SW480 (cell line): ENCODE measurements around the gene SSR4.
"Not testable (repeated sequence)": the region's sequence is repeated elsewhere in the genome, so short reads cannot be mapped to it uniquely, and the experiment has no call there.

Experiments
- DNase-seq: peaks from one replicate; pipeline ENCODE4 v3.0.0-alpha.2; 2016; ENCODE audit warnings: low spot score

SSR4 gene

DNA sequence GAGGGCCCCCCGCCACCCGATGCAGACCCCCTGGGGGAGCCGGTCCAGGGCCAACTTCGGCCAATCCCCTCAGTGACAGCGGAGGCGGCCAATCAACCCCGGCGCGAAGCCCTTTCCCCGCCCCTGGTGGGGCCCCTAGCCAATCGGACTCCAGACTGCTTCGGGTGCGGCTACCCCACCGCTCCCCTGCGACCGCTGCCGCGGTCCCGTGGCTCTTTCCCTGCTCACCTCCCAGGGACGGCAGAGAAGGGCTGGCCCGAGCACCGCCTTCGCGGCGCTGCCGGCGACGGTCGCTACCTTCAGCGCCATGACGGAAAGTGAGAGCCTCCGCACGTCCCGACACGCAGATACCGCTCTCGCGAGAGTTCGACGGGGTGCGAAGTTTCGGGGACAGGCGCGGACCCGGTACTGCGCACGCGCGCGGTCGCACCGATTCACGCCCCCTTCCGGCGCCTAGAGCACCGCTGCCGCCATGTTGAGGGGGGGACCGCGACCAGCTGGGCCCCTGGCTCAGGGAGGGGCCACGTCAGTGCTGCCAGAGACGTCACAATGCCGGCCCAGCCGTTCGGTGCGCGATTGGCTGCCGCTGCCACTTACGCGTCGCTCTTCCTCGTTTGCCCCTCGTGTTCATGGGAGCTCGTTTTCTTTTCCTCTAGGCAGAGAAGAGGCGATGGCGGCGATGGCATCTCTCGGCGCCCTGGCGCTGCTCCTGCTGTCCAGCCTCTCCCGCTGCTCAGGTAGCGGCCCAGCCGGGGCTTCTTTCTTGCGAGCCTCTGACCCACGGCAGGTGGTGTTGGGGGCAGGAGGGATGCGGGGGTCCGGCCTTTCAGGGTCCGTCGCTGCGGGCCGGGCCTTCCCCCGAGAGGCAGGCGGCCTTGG is at the start of gene SSR4, which contains the start of gene IDH3G:
SSR4 (plus strand) TSS at position 651 of the 879 bp plus-strand sequence; CDS start at position 671, 20 bp downstream.
IDH3G (minus strand) TSS at position 358 of the 879 bp plus-strand sequence; CDS start at position 309, 49 bp downstream.
- peak; percentile 92 for DNase-seq

DNA sequence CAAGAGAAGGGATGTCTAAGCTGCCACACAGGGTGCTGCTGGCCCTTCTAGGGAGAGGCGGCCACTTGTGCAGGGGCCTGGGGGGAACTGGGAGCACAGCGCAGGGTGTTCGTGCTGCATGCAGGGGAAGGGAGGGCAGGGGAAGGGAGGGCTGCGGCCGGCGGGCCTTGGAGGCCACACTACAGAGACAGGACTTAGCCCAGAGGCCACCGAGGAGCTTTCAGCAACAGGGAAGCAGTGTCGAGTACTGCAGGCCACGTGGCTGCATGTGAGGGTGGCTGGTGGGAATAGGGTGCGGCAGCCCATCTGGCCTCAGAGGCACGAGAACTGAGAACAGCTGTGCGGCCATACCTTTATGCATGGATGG is 49.4 kb upstream of the SSR4 start:
- DNase-seq: not testable (repeated sequence)

DNA sequence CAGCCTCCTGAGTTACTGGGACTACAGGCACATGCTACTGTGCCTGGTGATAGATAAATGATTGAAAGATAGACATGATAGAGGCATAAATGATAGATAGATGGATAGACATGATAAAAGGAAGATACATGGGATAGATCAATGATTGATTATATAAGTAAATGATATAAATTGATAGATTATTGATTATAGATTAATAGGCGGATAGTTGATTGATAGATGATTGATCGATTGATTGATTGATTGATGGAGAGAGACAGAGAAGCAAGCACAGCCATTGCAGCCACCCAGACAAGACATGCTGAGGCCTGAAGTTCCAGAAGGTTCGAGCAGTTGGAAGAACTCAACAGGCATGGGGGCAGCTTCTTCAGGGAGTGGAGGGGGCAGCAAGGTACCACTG is 48.1 kb upstream of the SSR4 start:
- DNase-seq: no peak

DNA sequence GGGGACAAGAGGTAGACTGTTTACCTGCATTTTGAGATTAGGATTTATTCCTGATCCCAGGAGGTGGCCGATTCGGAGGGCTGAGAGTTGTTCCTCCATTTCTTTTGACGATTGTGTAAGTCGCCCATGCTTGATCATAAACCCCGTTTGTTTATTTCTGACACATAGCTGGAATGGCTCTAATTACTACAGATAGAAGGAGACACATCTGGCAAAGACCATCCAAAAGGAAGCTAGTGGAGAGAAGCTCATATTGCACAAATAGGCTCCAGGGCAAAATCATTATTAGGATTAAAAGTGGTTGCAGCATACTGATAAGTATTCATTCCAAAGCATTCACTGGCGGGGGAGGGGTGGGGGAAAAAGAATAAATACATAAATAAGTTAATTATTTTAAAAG is 47.5 kb upstream of the SSR4 start:
- DNase-seq: not testable (repeated sequence)

DNA sequence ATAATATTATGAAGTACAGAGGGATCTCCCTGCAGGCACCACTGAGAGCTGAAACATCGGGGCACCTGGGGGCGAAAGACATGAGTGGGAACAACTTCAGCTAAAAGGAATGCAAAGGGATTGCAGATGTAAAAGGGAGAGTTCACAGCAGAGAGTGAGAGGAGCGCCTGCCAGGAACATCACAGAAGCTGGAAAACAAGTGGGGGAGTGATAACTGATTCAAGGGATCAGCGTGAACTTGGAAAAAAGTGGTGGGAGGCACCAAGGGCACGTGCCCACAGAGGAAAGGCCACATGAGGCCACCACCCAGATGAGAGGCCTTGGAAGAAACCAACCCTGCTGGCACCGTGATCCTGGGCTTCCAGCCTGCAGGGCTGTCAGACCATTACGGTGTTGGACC is 45.5 kb upstream of the SSR4 start:
- not testable (repeated sequence) for DNase-seq

DNA sequence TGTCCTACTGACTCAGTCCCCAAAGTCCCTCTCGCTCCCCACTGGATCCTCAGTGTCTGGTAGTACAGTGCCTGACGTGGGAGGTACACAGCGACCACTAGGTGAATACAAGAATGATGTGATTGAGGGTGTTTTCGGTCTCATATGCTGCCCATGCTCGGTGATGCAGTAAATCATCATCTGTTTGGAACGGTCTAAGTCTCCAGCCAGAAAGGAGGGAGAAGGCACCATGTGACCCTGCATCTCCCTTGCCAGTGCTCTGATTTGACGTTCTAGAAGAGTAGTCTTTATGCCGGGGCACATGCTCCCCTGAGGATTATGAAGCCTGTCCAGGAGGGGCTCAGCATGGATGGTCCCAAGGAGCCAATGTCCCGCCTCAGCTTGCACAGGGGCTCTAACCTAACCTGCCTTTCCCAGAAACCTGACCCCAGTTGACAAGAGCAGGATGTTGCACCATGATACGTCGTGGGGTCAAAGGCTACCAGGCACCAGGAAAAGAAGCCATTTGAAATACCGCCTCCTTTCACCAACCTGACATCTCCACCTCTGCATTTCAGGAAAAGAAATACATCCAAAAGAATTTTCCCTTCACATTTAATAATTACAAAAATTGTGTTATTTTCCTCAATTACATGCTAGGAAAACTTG is 44.2 kb upstream of the SSR4 start:
- DNase-seq: no peak

DNA sequence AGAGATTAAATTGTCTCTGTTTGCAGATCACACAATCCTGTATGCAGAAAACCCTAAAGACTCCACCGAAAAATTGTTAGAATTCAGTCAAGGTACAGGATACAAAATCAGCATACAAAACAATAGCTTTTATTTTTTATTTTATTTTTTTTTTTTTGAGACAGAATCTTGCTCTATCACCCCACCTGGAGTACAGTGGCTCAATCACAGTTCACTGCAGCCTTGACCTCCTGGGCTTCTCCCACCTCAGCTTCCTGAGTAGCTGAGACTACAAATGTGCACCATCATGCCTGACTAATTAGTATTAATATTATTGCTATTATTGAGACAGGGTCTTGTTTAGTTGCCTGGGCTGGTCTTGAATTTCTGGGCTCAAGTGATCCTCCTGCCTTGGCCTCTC is 39.3 kb upstream of the SSR4 start:
- no peak for DNase-seq

DNA sequence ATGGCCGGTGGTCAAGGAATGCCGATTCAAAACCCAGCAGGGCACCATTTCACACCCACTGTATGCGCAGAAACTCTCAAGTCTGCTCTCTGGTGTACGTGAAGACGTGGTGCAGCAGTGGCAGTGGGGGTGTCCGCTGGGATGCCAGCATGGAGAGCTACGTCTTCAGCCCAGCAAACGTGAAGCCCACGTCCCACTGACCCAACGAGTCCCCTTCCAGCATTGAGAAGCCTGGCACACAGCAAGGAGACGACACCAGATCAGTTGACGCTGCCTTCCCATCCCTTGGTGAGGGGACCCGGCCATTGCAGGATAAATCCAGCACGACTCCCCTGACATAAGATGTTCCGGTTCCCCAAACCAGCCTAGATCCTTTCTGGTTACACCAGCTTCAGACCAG is 32.6 kb upstream of the SSR4 start:
- DNase-seq: no peak

DNA sequence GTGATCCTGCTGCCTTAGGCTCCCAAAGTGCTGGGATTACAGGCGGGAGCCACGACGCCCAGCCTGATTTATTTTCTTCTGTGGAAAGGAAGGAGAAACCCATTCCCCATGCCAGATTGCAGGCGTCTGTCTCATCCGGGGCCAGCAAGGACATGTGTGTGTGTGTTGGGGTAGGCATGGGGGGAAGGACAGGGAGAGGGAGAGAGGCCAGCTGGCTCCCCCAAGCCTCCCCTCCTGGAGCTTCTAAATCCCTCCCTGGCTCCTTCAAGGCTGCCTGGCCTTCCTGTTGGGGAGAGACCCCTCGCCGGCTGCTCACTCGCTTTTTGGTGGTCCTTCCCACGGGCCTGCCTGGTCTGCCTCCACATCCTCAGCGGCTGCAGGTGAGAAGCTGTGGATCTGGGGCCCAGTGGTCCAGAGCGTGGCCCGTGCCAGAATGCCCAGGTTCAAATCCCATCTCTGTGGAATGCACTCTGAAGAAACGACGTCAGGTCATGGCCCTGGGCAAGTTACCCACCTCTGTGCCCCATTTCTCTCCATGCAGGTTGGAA is 31.8 kb upstream of the SSR4 start:
- DNase-seq: no peak

DNA sequence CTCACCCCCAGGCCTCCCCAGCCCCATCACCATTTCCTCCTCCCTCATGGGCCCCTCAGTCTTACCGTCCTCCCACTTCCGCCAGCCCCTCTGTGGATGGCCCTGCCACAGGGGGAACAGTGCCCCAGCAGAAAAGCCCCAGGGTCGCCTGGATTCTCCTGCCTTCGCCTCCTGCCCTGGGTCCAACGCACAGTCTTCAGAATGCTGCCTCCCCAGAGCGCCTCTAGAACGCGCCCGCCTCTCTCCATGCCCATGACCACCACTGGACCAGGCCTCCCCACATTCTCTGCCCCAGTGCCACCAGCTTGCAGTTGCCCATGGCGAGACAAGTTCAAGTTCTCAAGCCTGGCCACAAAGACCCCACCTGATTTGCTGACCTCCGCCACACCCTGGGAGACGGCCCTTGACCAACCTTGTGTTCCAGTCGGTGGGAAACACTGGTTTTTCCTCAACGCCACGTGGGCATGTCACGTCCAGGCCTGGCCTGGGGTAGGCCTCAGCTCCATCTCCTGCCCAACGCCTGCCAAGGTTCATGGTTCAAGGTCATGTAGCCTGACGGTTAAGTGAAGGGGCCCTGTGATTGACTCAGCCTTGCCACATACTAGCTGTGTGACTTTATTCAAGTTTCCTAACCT is 31.1 kb upstream of the SSR4 start:
- no peak for DNase-seq

DNA sequence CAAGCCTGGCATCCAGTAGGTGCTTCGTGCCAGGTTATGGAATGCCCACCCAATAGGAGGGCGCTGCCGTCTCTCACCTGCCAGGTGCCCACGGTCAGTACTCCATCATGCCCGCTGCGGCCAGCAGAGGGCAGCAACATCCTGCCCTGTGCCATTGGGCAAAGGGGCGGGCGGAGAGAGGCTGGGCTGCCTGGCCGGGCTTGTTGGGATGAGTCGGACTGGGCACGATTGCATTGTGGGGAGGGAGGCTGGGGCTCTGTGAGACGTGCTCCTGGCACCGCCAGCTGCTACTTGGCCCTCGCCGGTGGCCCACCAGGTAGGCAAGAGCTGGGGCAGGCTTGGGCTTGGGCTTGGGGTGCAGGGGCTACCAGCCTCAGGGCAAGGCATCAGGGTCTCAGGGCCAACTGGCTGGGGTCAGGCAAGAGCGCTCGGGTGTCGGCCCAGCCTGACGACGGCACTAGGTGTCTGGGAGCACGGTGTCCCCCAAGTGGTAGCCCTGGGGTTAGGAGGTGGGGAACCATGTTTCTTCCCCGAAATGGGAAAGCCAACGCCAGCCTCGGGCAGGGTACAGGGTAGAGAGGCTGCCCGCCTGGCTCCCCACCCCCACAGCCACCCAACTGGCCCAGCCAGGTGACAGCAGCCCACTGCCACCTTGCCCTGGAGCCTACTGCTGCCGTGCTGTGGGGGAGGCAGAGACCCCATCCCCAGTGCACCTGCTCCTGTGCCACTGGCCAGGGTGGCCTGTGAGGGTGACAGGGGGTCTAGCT is 30.3 kb upstream of the SSR4 start, which contains the start of gene PLXNB3:
PLXNB3 (plus strand) TSS at position 261 of the 767 bp plus-strand sequence. CDS start 1,287 bp downstream, outside the sequence.
- DNase-seq: peak; percentile 80

DNA sequence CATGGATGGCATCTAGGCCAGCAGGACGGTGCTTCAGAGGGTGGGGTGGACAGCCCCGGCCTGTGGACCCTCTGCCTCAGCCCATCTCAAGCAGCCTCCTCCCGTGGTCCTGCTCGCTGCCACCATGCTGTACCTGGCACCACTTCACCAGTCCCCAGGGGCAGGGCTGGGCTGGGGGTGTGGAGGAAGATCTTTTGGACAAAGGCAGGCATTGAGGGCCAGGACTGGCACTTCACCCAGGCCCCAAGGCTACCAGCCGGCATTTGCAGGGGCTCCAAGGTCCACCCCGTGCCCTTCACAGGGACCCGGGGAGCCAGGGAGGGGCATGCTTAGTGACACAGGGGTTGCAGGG is 29.7 kb upstream of the SSR4 start:
- no peak for DNase-seq

DNA sequence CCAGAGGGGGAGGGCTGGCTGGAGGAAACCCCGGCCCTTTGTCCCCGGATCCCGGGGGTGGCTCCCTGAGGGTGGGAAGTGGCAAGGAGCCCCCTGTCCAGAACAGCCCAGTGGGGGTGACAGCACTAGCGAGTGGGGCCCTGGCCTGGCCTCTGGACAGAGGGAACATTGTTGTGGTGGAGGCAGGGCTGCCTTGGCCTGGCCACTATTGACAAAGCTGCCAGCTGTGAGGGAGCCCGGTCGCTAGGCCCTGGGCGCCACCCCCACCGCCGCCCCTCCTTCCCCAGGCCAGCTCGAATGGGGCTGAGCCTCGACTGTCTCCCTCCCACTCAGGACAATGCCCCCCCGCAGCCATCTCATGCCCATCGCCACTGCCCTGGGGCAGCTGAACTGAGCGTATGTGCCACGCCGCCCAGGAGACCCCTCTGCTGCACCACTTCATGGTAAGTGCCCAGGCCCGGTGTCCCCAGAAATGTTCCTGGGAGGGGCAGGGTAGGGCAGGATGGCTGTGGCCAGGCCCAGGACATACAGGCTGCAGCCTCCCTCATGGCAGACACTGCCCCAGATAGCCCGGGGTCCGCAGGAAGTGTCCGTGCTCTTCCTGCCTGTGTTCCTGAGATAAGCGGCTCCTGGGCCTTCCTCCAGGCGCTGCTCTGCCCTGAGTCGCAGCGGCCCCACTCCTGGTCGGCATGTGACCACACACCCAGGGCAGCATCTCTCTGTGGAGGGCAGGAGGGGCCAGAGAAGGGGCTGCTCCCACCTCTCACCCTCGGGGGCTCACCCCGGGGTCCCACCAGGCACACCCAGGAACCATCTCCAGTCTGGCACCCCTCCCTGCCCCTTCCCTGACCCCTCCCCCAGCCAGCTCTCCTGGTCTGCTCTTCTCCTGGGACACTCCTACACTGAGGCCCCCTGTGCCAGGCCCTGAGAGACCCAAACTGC is 29.1 kb upstream of the SSR4 start:
- DNase-seq: peak; percentile 47

DNA sequence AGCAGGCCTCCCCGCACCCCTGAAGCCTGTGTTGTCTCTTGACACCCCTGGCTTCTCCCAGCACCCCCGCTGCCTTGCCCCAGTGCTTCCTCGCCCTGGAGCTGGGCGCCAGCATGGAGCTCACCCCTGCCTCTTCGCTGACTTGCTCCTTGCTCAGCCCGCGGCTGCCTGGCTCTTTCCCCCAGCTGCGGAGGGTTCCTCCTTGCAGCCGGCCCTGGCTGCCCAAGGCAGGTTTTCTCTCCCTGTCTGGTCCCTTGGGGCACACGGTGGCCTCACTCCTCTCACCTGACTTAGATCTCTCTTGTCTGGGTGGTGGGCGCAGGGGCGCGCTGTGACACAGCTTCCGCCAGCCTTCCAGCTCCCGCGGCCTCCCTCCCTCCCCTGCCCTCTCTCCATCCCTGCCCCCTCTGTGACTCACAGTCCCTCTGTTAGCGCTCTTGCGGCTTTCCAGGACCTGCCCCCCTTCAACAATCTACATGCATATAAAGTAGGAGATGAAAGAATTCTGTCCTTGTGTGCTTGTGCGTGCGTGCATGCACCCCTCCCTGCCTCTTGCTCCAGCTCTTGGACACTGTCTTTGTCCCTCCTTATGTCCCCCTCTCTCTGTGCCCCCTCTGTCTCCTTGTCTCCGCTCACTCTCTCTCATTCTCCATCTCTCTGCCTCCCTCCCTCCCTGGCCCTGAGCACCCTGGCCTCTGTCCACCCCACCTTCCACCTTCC is 28.2 kb upstream of the SSR4 start:
- peak; percentile 91 for DNase-seq

DNA sequence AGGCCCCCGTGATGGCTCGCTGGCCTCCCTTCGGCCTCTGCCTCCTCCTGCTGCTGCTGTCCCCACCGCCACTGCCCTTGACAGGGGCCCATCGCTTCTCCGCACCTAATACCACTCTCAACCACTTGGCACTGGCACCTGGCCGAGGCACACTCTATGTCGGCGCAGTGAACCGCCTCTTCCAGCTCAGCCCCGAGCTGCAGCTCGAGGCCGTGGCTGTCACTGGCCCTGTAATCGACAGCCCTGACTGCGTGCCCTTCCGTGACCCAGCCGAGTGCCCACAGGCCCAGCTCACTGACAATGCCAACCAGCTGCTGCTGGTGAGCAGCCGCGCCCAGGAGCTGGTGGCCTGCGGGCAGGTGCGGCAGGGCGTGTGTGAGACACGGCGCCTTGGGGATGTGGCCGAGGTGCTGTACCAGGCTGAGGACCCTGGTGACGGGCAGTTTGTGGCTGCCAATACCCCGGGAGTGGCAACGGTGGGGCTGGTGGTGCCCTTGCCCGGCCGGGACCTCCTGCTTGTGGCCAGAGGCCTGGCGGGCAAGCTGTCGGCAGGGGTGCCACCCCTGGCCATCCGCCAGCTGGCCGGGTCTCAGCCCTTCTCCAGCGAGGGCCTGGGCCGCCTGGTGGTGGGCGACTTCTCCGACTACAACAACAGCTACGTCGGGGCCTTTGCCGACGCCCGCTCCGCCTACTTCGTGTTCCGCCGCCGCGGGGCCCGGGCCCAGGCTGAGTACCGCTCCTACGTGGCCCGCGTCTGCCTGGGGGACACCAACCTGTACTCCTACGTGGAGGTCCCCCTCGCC is 27.4 kb upstream of the SSR4 start:
- peak; percentile 42 for DNase-seq

DNA sequence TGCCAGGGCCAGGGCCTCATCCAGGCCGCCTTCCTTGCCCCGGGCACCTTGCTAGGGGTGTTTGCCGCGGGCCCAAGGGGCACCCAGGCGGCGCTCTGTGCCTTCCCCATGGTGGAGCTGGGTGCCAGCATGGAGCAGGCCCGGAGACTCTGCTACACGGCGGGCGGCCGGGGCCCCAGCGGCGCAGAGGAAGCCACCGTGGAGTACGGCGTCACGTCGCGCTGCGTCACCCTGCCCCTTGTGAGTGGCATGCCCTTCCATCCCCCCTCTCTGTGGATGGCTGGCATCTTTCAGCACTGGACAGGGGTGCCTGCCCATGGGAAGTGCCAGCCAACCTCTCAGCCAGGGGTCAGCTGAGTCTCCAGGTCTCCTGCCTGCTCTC is 26.8 kb upstream of the SSR4 start:
- no peak for DNase-seq

DNA sequence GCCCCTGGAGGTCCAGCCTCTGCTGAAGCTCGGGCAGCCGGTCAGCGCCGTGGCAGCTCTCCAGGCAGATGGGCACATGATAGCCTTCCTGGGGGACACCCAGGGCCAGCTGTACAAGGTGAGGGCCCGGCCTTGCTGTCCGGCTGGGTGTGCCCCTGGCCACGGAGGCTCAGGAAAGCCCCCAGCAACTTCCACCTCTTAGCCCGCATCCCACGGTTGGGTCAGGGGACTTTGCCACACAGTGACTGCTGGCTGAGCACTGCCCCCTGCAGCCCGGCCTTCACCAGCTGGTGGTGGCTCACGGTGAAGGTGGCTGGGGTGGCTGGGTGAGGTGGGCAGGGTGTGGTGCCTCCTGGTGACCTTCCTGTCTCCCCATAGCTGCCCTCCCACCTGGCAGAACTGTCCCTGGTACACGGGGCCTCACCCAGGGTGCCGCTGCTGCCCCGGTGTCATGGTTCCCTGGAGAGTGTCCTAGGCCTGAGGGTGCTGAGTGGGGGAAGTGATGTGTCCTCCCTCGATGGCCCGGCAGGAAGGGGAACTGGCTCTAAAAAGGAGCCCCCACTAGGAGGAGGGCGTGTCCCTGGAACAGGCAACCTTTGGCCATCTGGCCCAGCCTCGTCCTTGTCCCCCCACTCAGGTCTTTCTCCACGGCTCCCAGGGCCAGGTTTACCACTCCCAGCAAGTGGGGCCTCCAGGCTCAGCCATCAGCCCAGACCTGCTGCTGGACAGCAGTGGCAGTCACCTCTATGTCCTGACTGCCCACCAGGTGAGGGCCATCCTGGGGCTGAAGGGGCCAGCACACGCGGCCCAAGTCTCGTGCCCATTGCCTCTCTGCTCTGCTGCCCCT is 25.9 kb upstream of the SSR4 start:
- no peak for DNase-seq
